ENCODE results near the gene AQP12A.
"Not testable (repeated sequence)": the region's sequence is repeated elsewhere in the genome, so short reads cannot be mapped to it uniquely, and the experiment has no call there.

AQP12A gene

DNA sequence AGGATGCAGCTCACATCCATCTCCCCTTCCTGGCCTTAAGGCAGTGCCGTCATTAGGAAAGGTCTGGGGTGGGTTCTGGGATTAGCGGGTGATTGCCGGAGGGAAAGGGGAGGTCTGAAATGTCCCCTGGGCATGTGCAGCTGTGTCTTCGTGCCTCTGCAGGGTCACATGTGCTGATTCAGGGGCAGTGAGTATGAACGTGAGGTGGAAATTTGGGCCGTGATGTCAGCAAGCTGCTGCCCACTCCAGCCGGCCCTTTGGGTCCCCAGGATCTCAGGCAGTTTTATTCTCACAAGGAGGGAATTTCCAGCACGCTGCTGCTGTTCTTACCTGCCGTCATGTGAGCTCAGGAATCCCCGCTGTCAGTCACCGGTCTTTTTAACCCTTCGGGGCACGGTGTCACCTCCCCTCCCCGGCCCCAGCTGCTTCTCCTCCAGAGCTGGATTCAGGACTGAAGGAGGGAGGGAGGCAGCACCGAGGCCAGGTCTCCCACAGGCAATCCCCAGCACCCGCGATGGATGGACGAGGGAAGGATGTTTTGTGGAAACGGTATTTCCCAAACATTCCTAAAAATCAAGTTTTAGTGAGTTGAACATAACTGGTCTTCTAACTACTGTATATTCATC, 42.9 kb upstream of the AQP12A start:
- no peak for DNase-seq (ENCODE audit: low read depth)
- TF ChIP-seq, protein P1, sequence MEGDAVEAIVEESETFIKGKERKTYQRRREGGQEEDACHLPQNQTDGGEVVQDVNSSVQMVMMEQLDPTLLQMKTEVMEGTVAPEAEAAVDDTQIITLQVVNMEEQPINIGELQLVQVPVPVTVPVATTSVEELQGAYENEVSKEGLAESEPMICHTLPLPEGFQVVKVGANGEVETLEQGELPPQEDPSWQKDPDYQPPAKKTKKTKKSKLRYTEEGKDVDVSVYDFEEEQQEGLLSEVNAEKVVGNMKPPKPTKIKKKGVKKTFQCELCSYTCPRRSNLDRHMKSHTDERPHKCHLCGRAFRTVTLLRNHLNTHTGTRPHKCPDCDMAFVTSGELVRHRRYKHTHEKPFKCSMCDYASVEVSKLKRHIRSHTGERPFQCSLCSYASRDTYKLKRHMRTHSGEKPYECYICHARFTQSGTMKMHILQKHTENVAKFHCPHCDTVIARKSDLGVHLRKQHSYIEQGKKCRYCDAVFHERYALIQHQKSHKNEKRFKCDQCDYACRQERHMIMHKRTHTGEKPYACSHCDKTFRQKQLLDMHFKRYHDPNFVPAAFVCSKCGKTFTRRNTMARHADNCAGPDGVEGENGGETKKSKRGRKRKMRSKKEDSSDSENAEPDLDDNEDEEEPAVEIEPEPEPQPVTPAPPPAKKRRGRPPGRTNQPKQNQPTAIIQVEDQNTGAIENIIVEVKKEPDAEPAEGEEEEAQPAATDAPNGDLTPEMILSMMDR (conservative IDR thresholded peaks at IDR 0.05; ENCODE audit: low read depth, low read length) = no peak
- H3K4me3 ChIP-seq (ENCODE audit: low read length) = no peak overlapping the region

DNA sequence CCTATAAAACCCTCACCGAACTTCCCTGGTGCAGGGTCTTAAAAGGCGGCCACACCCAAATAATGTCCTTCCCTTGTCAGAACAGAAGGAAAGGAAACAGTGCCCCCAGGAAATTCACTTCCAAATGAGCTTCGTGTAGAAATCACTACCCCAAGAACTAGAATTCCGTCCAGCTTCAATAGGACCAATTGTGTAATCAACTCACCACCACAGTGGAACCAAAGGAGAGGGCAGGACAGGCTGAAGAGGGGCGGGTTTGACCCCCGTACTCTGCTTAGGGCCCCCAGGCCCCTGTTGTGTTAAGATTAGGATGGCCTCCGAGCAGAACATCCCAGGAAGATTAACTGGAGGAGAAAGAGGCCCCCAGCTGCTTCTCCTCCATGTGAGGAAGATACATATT, 42.3 kb upstream of the AQP12A start:
- no peak for DNase-seq (ENCODE audit: low read depth)
- TF ChIP-seq, protein P1 (conservative IDR thresholded peaks at IDR 0.05; ENCODE audit: low read depth, low read length) = no peak
- H3K4me3 ChIP-seq (ENCODE audit: low read length) = no peak overlapping the region

DNA sequence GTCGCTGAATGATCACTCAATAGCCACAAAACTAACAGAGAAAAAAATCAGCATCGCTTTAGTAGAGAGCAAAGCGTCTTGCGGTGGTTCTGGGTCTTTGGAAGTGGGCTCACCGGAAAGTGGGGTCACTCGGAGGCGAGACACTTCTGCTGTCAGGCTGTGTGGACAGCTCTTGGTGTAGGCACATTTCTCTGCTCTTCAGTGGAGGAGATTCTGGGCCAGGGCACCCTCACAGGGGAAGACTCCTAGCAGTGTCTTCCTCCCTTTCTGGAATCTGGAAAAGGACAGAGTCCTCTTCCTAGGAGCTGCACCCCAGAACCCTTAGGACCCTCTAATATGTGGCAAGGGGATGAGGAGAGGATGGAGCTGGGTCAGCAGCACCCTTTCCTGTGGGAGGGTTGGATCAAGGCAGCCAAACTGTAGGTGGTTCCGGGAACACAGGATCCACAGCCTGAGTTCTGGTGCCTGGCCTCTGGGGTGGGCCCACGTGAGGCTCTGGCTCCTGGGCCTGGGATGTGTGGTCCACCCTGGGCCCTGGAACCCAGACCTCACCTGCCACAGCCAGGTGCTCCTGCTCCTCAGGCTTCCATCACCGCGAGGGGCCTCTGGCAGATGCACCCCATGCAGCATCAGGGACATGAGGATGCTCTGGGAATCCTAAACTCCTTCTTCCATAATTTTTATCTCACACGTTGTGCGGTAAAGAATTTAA, 41.3 kb upstream of the AQP12A start:
- TF ChIP-seq, protein P1 (conservative IDR thresholded peaks at IDR 0.05; ENCODE audit: low read depth, low read length) = no peak
- H3K4me3 ChIP-seq (ENCODE audit: low read length) = no peak overlapping the region
- DNase-seq (ENCODE audit: low read depth) = no peak

DNA sequence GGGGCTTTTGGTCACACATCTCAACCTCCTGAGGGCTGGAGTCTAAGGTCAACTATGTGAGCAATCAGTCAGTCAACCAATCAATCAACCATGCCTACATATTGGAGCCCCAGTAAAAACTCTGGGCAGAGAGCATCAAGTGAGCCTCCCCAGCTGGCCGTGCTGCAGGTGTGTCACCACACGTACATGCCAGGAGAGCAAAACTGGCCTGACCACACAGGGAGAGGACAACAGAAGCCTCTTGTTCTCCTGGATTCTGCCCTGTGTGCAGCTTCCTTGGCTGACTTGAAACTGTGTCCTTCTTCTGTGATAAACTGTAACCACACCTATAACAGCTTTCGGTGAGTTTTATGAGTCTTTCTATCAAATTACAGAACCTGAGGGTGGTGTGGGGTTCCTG, 40.5 kb upstream of the AQP12A start:
- no peak overlapping the region for H3K4me3 ChIP-seq (ENCODE audit: low read length)
- DNase-seq (ENCODE audit: low read depth) = no peak
- TF ChIP-seq, protein P1 (conservative IDR thresholded peaks at IDR 0.05; ENCODE audit: low read depth, low read length) = no peak

DNA sequence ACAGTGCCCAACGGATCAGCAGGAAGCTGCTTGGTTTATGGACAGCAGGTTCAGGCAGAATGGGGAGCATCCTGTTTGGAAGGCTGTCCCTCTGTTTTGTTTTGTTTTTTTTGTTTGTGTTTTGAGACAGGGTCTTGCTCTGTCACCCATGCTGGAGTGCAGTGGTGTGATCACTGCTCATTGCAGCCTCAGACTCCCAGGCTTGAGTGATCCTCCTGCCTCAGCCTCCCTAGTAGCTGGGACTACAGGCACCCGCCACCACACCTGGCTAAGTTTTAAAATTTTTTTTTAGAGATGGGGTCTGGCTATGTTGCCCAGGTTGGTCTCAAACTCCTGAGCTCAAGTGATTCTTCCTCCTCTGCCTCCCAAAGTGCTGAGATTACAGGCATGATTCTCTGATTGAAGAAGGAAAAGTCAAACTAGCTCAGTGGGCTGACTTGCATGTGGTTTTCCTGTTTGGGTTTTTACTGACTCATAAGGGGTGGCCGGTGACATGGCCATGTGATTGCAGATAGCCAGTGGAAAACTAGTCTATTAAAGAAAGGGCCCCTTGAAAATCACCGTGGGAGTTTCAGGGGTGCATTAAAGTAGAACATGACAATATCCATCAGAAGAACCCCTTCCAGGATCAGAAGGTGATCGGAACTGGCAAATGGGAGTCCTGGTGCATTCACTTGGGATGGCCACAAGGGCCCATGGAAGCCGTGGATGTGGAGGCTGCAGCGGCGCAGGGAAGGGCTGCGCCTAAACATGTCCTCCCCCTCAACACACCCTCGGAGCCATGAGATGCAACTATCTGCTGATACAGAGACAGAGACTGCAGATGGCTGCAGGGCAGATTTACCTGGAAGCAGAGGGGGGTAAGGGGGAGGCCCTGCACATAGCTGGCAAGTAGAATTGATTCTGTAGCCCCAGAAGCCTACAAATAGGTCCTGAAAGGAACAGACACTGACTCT, 35.5 kb upstream of the AQP12A start:
- no peak for DNase-seq (ENCODE audit: low read depth)
- TF ChIP-seq, protein P1 (conservative IDR thresholded peaks at IDR 0.05; ENCODE audit: low read depth, low read length) = no peak
- H3K4me3 ChIP-seq (ENCODE audit: low read length) = no peak overlapping the region

DNA sequence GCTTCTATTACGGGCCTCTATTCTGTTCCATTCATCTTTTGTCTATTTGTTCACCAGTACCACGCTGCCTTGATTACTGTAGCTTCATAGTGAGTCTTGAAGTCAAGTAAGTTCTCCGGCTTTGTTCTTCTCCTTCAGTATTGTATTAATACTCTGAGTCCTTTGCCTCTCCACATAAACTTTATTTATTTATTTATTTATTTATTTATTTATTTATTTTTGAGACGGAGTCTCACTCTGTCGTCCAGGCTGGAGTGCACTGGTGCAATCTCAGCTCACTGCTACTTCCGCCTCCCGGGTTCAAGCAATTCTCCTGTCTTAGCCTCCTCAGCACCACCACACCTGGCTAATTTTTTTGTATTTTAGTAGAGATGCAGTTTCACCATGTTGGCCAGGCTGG, 31.8 kb upstream of the AQP12A start:
- DNase-seq (ENCODE audit: low read depth) = not testable (repeated sequence)

DNA sequence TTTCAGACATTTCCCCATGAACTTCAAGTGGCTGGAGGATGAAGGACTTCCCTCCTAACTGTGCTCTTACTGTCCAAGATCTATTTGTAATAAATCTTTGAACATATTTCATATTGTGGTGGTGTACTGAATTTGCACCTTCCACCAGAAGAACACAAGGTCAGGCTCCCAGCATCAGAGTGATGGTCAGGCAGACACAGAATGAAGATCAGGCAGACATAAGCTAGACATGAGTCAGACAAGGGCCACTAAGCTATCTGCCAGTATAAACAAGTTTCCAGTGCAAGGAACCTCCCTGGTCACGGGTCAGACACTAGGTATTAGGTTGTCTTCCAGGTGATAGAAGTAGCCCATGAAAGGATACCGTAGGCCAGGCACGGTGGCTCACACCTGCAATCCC, 29.0 kb upstream of the AQP12A start:
- TF ChIP-seq, protein P1 (conservative IDR thresholded peaks at IDR 0.05; ENCODE audit: low read depth, low read length) = no peak
- no peak for DNase-seq (ENCODE audit: low read depth)
- no peak overlapping the region for H3K4me3 ChIP-seq (ENCODE audit: low read length)

More for the DNA sequence above, 31.8 kb upstream of the AQP12A start:
- not testable (repeated sequence) for H3K4me3 ChIP-seq (ENCODE audit: low read length)
